BLaER1 (cell line): ENCODE results near the gene LAMC2.

ENCODE experiments used
- H3K27ac ChIP-seq: shearing (Covaris generic); formaldehyde crosslinking; 2 replicates; pipeline ENCODE4 v1.8.1; 2022
- H3K27me3 ChIP-seq: shearing (Covaris generic); formaldehyde crosslinking; 2 replicates; pipeline ENCODE4 v1.8.1; 2022
- H3K36me3 ChIP-seq: shearing (Covaris generic); formaldehyde crosslinking; 2 replicates; pipeline ENCODE4 v1.8.1; 2022
- H3K4me1 ChIP-seq: shearing (Covaris generic); formaldehyde crosslinking; 2 replicates; pipeline ENCODE4 v1.8.1; 2022
- H3K4me2 ChIP-seq: shearing (Covaris generic); formaldehyde crosslinking; 2 replicates; pipeline ENCODE4 v1.8.1; 2022
- H3K4me3 ChIP-seq: shearing (Covaris generic); formaldehyde crosslinking; 2 replicates; pipeline ENCODE4 v1.8.1; 2022
- H3K9ac ChIP-seq: shearing (Covaris generic); formaldehyde crosslinking; 2 replicates; pipeline ENCODE4 v1.8.1; 2022
- H3K9me3 ChIP-seq: shearing (Covaris generic); formaldehyde crosslinking; 2 replicates; pipeline ENCODE4 v1.8.1; 2022
- H4K20me1 ChIP-seq: shearing (Covaris generic); formaldehyde crosslinking; 2 replicates; pipeline ENCODE4 v1.8.1; 2022
- Cebpa-rat ChIP-seq: shearing (Covaris generic); IDR thresholded peaks from 2 replicates; pipeline ENCODE4 v1.8.1; 2022

Gene LAMC2

DNA sequence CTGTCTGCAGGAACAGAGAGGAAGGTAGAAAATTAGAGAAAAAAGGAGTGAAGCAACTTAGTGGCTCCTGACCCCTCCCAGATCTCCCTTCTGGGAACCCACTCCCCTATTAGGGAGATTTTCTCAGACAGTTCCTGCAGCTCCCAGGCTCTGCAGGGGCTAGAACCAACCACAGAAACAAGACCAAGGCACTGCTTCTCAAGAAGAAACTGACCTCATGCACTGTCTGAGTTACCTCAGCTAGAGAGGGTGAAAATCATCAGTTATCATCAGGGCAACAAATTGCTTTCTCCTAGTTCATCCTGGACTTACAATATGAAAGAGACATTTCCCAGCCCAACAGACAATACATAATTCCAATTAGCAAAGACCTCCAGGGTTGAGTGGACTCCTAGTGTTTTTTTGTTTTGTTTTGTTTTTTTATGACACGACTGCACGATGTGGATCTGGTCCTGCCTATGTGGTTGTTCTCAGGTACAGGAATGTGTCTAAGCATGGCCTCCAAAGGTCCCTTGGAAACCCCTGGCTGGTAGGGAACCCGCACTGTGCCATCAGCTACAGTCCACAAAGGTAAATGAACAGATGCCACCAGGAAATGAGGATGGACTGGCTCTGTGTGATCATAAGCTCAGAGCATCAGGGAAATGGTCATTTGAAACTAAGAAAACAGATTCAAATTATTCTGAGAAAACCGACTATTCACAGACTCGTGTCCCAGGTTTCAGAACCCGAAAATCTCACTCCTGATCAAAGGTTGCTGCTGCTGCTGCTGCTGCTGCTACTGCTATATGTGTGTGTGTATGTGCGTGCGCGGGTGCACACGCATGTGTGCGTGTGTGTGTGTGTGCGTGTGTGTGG lies 65.3 kb downstream of the LAMC2 start:
- Histone ChIP-seq H3K27me3 (no peaks in the 10 kb centered on the region), H3K4me3 (no peak overlapping the region), H3K9ac (no peak overlapping the region), H3K4me2 (no peak overlapping the region), H3K9me3 (peaks cover 16% of the 10 kb centered on the region), H3K36me3 (no peaks in the 10 kb centered on the region), H3K4me1 (no peaks in the 10 kb centered on the region), H3K27ac (no peak overlapping the region), H4K20me1 (no peaks in the 10 kb centered on the region)
- no peak for TF ChIP-seq Cebpa-rat

DNA sequence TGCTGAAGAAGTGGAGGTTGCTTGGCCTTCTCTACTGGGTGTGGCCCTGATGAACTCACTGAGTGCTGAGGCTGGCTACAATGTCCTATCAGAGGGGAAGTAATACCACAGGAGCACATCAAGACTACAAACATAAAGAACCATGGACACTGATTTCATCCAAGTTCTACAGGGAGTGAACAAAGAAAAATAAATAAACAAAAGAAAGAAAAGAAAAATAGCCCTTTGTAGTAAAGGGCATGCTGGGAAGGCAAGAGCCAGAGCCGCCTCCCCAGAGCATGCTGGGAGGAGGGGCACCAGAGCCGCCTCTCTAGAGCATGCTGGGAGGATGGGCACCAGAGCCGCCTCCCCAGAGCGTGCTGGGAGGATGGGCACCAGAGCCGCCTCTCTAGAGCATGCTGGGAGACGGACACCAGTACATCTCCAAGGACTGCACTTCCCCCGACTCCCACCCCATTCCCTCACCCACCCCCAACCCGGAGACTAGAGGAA lies 65.9 kb downstream of the LAMC2 start:
- H3K4me1 ChIP-seq: no peaks in the 10 kb centered on the region
- peaks cover 16% of the 10 kb centered on the region for H3K9me3 ChIP-seq
- H3K27ac ChIP-seq: no peak overlapping the region
- H4K20me1 ChIP-seq: no peaks in the 10 kb centered on the region
- no peak overlapping the region for H3K9ac ChIP-seq
- TF ChIP-seq Cebpa-rat: no peak
- H3K4me3 ChIP-seq: no peak overlapping the region
- H3K4me2 ChIP-seq: no peak overlapping the region
- H3K27me3 ChIP-seq: no peaks in the 10 kb centered on the region
- no peaks in the 10 kb centered on the region for H3K36me3 ChIP-seq

DNA sequence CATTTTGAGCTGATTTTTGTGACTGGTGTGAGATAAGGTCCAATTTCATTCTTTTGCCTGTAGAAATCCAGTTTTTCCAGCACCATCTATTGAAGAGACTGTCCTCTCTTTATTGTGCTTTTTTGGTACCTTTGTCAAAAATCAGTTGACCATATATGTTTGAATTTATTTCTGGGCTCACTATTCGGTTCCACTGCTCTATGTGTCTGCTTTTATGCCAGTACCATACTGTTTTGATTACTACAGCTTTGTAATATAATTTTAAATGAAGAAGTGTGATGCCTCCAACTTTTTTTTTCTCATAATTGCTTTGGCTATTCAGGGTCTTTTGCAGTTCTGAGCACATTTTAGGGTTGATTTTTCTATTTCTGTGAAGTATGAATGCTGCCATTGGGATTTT lies 69.0 kb downstream of the LAMC2 start:
- TF ChIP-seq Cebpa-rat: no peak
- Histone ChIP-seq H3K9me3 (peaks cover 16% of the 10 kb centered on the region), H3K36me3 (no peaks in the 10 kb centered on the region), H3K4me3 (no peak overlapping the region), H4K20me1 (no peaks in the 10 kb centered on the region), H3K4me2 (no peak overlapping the region), H3K4me1 (no peaks in the 10 kb centered on the region), H3K27me3 (no peaks in the 10 kb centered on the region), H3K9ac (no peak overlapping the region), H3K27ac (no peak overlapping the region)

DNA sequence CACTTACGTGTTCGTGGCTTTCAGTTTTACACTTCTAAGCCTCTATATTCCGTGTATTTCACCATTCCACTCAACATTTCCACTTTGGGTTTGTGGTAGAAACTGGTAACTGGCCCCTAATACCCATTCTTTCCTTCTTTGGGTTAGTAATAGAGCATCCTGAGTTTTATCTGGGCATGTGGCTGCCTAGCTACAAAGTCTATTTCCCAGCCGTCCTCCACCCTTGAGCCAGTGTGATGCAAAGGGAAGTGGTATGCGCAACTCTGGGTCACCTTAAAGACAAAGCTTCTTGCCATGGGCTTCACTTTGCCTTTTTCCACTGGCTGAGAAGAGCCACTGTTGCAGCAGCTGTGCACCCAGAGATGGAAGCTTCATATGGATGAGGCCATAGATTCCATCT lies 73.9 kb downstream of the LAMC2 start:
- TF ChIP-seq Cebpa-rat: no peak
- Histone ChIP-seq H3K4me3 (no peak overlapping the region), H4K20me1 (no peaks in the 10 kb centered on the region), H3K9ac (no peak overlapping the region), H3K4me1 (0 out of 2 replicates have a peak, but pooled peaks cover 6% of the 10 kb centered on the region), H3K9me3 (peaks cover 11% of the 10 kb centered on the region), H3K27ac (no peak overlapping the region), H3K4me2 (no peak overlapping the region), H3K27me3 (no peaks in the 10 kb centered on the region), H3K36me3 (no peaks in the 10 kb centered on the region)

DNA sequence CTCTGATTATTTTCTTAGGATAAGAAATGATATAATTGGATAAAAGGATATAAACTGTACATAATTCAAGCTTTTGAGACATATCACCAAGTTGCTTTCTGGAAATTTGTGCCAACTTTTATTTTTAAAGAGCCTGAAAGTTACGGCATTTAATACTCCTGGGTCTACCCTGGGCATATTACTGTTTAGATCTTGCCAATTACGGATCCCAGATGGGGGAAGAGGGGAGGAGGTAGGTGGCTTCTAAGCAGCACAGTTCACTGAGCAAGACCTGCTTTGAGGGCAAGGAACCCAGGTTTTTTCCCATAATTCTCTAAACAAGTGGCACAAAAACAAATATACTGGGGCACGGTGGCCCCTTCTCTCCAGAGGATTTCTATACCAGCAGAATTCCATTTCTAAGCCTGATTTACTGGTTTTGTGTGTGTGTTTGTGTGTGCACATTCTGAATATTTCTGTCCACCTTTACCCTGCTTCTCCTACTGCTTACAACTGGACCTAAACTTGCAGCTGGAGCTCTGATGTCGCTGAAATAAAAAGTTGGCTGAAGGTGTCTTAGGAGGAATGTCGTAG lies 76.7 kb downstream of the LAMC2 start:
- no peak for TF ChIP-seq Cebpa-rat
- Histone ChIP-seq H3K27me3 (no peaks in the 10 kb centered on the region), H3K4me2 (0 out of 2 replicates have a peak overlapping the region, but pooled peaks have one; percentile 22), H3K9me3 (no peaks in the 10 kb centered on the region), H3K36me3 (no peaks in the 10 kb centered on the region), H3K4me3 (no peak overlapping the region), H3K9ac (no peak overlapping the region), H4K20me1 (no peaks in the 10 kb centered on the region), H3K4me1 (peaks cover 10% of the 10 kb centered on the region), H3K27ac (no peak overlapping the region)

DNA sequence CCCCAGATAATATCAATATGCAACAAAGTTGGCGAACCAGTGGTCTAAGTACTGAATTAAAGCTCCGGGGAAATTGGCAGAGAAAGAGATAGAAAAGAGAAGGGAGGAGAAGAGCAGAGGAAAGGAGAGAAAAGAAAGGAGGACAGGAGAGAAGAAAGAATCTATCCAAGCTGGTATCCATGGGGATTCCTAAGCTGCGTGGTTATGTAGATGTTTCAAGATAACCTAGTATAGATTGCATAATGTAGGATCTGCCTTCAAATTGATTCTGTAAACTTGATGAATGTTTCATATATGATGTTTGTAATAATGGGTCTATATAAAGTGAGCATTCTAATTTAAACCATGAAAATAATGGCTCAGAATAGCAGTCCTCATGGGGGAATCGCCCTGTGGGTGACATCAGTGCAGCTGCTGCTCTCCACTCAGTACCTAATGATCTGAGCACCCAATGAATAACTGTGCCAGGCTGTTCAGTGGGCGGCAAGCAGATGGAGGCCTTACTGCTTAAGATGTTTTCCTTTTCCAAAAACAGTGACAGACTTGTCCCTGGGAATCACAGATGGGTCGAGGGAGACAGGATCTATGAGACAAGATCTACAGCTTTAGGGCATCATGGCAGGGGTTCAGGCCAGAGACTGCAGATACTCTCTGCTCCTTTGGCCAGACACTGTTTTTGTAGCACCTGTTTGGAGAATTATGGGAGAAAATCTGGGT lies 78.0 kb downstream of the LAMC2 start:
- no peaks in the 10 kb centered on the region for H4K20me1 ChIP-seq
- H3K9me3 ChIP-seq: no peaks in the 10 kb centered on the region
- no peak overlapping the region for H3K27ac ChIP-seq
- no peak overlapping the region for H3K4me3 ChIP-seq
- no peaks in the 10 kb centered on the region for H3K36me3 ChIP-seq
- H3K4me2 ChIP-seq: no peak overlapping the region
- H3K9ac ChIP-seq: no peak overlapping the region
- no peaks in the 10 kb centered on the region for H3K27me3 ChIP-seq
- peaks cover 15% of the 10 kb centered on the region for H3K4me1 ChIP-seq
- TF ChIP-seq Cebpa-rat: no peak

DNA sequence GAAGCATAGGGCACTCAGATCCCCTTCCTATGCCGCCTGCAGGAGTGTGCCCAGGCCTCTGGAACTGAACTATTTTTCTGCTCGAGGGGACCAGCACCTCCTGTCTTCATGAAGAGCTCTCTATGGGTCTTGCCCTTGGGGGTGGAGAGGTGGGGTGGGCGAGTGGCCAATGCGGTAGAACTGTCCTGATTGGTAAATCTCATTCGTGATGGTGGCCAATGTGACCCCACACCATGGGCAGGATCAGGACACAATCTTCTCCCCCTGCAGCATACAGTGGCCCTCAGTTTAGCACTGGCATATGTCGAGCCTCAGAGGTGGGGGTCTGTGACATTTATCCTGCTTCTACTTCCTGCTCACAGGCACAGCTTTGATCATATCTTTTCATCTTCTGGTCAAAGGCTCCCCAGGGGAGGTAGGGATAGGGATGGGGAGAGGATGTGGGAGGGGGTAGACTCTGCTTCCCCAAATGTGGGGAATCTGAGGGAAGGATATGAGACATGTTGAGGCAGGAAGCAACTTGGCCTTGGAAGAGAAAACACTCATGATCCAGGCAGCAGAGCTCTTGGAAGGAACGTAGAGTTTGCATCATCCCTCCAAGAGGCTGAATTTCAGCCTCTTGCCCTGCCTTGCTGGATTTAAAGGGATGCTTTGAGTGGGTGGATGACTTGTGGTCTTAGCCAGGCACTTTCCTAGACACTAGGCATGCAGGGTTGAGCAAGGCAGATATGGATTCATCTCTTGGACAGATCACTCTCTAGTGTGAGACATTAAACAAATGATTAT lies 81.8 kb downstream of the LAMC2 start:
- H3K9me3 ChIP-seq: no peaks in the 10 kb centered on the region
- H3K36me3 ChIP-seq: no peaks in the 10 kb centered on the region
- H3K9ac ChIP-seq: no peak overlapping the region
- H4K20me1 ChIP-seq: no peaks in the 10 kb centered on the region
- no peak for TF ChIP-seq Cebpa-rat
- H3K27me3 ChIP-seq: no peaks in the 10 kb centered on the region
- no peak overlapping the region for H3K27ac ChIP-seq
- H3K4me1 ChIP-seq: peaks cover 12% of the 10 kb centered on the region
- H3K4me3 ChIP-seq: no peak overlapping the region
- H3K4me2 ChIP-seq: peak overlapping the region; percentile 46

DNA sequence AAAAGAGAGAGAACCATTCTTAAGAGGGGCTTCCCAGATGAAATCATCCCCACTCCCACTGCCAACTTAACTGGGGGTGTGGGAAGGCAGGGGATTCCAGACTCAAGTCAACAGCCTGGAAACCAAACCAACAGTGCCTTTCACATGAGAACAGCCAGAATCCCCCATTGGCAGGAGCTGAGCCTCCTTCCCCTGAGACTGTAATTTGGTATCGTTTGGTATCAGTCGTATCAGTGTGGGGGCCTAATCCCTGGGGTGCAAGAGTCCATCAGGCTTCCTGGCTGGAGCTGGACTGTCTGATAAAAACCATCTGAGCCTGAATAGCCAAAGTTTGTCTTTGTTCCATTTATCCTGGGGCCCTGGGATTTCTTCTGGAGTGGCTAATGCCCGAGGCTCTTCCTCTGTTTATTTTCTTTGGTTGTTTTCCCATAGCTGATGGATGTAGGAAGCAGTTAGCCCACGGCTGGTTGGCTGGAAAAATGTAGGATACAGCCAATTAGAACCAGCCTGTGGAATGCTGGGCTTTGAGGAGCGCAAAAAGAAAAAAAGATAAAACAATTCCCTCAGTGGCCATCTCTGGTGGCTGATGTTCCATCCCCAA lies 84.6 kb downstream of the LAMC2 start:
- Histone ChIP-seq H3K9ac (no peak overlapping the region), H3K27ac (no peak overlapping the region), H3K9me3 (no peaks in the 10 kb centered on the region), H3K36me3 (no peaks in the 10 kb centered on the region), H3K4me3 (no peak overlapping the region), H4K20me1 (no peaks in the 10 kb centered on the region), H3K4me2 (no peak overlapping the region), H3K4me1 (peaks cover 10% of the 10 kb centered on the region), H3K27me3 (no peaks in the 10 kb centered on the region)
- TF ChIP-seq Cebpa-rat: no peak

DNA sequence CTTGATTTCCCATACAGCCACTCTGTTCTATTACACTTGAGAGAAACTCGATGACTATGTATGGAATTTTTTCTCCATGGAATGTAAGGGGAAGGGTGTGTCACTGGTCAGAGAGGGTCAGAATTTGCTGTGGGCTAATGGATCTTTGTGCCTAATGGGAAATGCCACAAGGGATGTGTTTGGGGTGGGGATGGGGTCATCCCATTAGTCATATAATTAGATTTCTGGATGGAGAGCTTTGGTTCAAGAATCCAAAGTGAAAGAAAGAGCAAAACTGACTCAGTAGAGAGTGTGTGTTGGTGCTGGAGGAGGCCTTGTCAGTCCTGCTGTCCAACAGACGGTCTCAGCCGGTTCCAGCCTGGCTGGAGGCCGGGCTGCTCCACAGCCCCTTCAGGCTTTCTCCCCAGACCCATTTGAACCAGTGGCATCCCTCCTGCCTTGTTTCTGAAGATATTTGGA lies 86.4 kb downstream of the LAMC2 start:
- no peaks in the 10 kb centered on the region for H3K9me3 ChIP-seq
- H3K4me2 ChIP-seq: no peak overlapping the region
- H4K20me1 ChIP-seq: no peaks in the 10 kb centered on the region
- TF ChIP-seq Cebpa-rat: no peak
- H3K4me1 ChIP-seq: peaks cover 18% of the 10 kb centered on the region
- H3K27ac ChIP-seq: no peak overlapping the region
- H3K36me3 ChIP-seq: no peaks in the 10 kb centered on the region
- no peak overlapping the region for H3K9ac ChIP-seq
- no peaks in the 10 kb centered on the region for H3K27me3 ChIP-seq
- H3K4me3 ChIP-seq: no peak overlapping the region
